ENCODE results near the gene EFCAB12.
A peak's percentile ranks its signal among the peaks of the same experiment; 100 is the strongest.

Gene EFCAB12

GRCh38 chr3:129442947-129443346 lies 14.5 kb upstream of the EFCAB12 start:
- no peak for DNase-seq

- DNase-seq, result no peak
These were observed 14.1 kb upstream of the EFCAB12 start for GRCh38 chr3:129442486-129442885.

GRCh38 chr3:129441782-129442181 lies 13.3 kb upstream of the EFCAB12 start:
- DNase-seq, result peak; percentile 49

- DNase-seq, result peak; percentile 38
These were observed 12.8 kb upstream of the EFCAB12 start for GRCh38 chr3:129441215-129441614.

GRCh38 chr3:129440618-129441190 lies 12.3 kb upstream of the EFCAB12 start:
- no peak for DNase-seq

- peak; percentile 99 for DNase-seq
These were observed 11.6 kb upstream of the EFCAB12 start, which contains the start of the genes IFT122 and MBD4 for GRCh38 chr3:129439817-129440617. IFT122 (plus strand) TSS chr3:129440224; CDS start chr3:129440331, 107 bp downstream. MBD4 (minus strand) TSS chr3:129439948; CDS start chr3:129439833, 115 bp downstream.

- peak; percentile 79 for DNase-seq
These were observed 10.9 kb upstream of the EFCAB12 start for GRCh38 chr3:129439226-129439816.

GRCh38 chr3:129435367-129435766 lies 6.9 kb upstream of the EFCAB12 start:
- DNase-seq, result no peak

GRCh38 chr3:129434140-129434539 lies 5.7 kb upstream of the EFCAB12 start:
- DNase-seq, result no peak

GRCh38 chr3:129433565-129433964 lies 5.1 kb upstream of the EFCAB12 start:
- no peak for DNase-seq

- DNase-seq, result no peak
These were observed 4.2 kb upstream of the EFCAB12 start for GRCh38 chr3:129432671-129433070.

GRCh38 chr3:129432036-129432435 lies 3.6 kb upstream of the EFCAB12 start:
- no peak for DNase-seq

- DNase-seq, result no peak
These were observed 1.2 kb upstream of the EFCAB12 start for GRCh38 chr3:129429602-129430001.

GRCh38 chr3:129429080-129429451 lies 630 bp upstream of the EFCAB12 start:
- no peak for DNase-seq

- peak; percentile 41 for DNase-seq
These were observed 445 bp downstream of the EFCAB12 start for GRCh38 chr3:129428007-129428375.

- DNase-seq, result no peak
These were observed 2.8 kb downstream of the EFCAB12 start for GRCh38 chr3:129425619-129426018.

GRCh38 chr3:129425213-129425612 lies 3.2 kb downstream of the EFCAB12 start:
- DNase-seq, result no peak

GRCh38 chr3:129424185-129424841 lies 4.1 kb downstream of the EFCAB12 start:
- DNase-seq, result peak; percentile 60

- DNase-seq, result no peak
These were observed 5.5 kb downstream of the EFCAB12 start for GRCh38 chr3:129422897-129423296.

- peak; percentile 52 for DNase-seq
These were observed 6.3 kb downstream of the EFCAB12 start for GRCh38 chr3:129421988-129422745.

- DNase-seq, result no peak
These were observed 7.1 kb downstream of the EFCAB12 start for GRCh38 chr3:129421236-129421883.

- DNase-seq, result no peak
These were observed 9.0 kb downstream of the EFCAB12 start for GRCh38 chr3:129419476-129419875.
